Vagina (tissue), 2 donors: Measurements from ENCODE around the gene TSPAN5. TPM values are rescaled to one million over a fixed set of nuclear protein-coding genes. Genes with fewer than 3 reads are reported as not detected.
"Not testable (repeated sequence)": the region's sequence is repeated elsewhere in the genome, so short reads cannot be mapped to it uniquely, and the experiment has no call there.

Experiments used
- DNase-seq, 2 donors: peaks; one replicate each; pipeline ENCODE4 v3.0.0-alpha.2; 2017; ENCODE audit errors: extremely low spot score in 2 of 2
- H3K27ac ChIP-seq: fragments of 200-600 bp; sonication (generic); one replicate; pipeline ENCODE4 v1.5.1; 2019
- H3K27me3 ChIP-seq: fragments of 200-600 bp; sonication (generic); one replicate; pipeline ENCODE4 v1.5.1; 2019
- H3K36me3 ChIP-seq, 2 donors: fragments of 200-600 bp; sonication (generic); one replicate each; pipeline ENCODE4 v1.5.1; 2017 to 2019
- H3K4me1 ChIP-seq: fragments of 200-600 bp; sonication (generic); one replicate; pipeline ENCODE4 v1.5.1; 2019
- H3K4me3 ChIP-seq, 2 donors: fragments of 200-600 bp; sonication (generic); 1 replicate in 1 of 2; 2 replicates in 1 of 2; pipeline ENCODE4 v1.5.1; 2016 to 2019
- H3K9me3 ChIP-seq: fragments of 200-600 bp; sonication (generic); one replicate; pipeline ENCODE4 v1.5.1; 2019
- POLR2A ChIP-seq, 2 donors: fragments of 450-650 bp; IDR thresholded peaks; one replicate each; pipeline ENCODE4 v1.6.1; 2017; ENCODE audit warnings: antibody characterized with exemption in 2 of 2, mild to moderate bottlenecking in 2 of 2, moderate library complexity in 2 of 2
- POLR2AphosphoS5 ChIP-seq, 2 donors: sonication (generic); formaldehyde crosslinking; IDR thresholded peaks; one replicate each; pipeline ENCODE4 v1.9.0; 2017; ENCODE audit warnings: antibody characterized with exemption in 2 of 2, mild to moderate bottlenecking in 2 of 2, low read depth in 1 of 2; ENCODE audit not compliant: insufficient read depth in 1 of 2
- intact Hi-C: fragments of 100-400 bp; cut with DNase I; formaldehyde crosslinking; loops from one replicate; pipeline ENCODE4 v1.15.1; 2023
- total RNA-seq: library from RNA; depleted of rRNA; stranded (reverse); fragments of >200 nt; gene quantifications from one replicate; pipeline ENCODE4 v1.2.3, GENCODE V29; 2016
- TF ChIP-seq, protein P1 (sequence below), 3 experiments: fragments of 450-650 bp in 2 of 3; fragments of 200-600 bp in 1 of 3; sonication (generic) in 1 of 3; IDR thresholded peaks; one replicate each; pipeline ENCODE4 v1.5.1; 2017 to 2019; ENCODE audit warnings: antibody characterized with exemption in 3 of 3, mild to moderate bottlenecking in 2 of 3, moderate library complexity in 2 of 3

Gene TSPAN5
- total RNA-seq, 1 donor from 2014 or later, result 15.5 TPM

GRCh38 chr4:98467627-98468072 is 190.8 kb downstream of the TSPAN5 start:
- Histone ChIP-seq H3K9me3 (no peaks in the 10 kb centered on the region), H3K4me3 (peak overlapping the region; percentile 28 to 35), H3K4me1 (peaks cover 13% of the 10 kb centered on the region), H3K27me3 (no peaks in the 10 kb centered on the region), H3K36me3 (peaks cover 0 to 5% of the 10 kb centered on the region in 2 donors), H3K27ac (no peak overlapping the region)
- intact Hi-C loops, result no loop called here
- DNase-seq, result peak in 1 of 2 donors; percentile 91
- TF ChIP-seq, protein P1, sequence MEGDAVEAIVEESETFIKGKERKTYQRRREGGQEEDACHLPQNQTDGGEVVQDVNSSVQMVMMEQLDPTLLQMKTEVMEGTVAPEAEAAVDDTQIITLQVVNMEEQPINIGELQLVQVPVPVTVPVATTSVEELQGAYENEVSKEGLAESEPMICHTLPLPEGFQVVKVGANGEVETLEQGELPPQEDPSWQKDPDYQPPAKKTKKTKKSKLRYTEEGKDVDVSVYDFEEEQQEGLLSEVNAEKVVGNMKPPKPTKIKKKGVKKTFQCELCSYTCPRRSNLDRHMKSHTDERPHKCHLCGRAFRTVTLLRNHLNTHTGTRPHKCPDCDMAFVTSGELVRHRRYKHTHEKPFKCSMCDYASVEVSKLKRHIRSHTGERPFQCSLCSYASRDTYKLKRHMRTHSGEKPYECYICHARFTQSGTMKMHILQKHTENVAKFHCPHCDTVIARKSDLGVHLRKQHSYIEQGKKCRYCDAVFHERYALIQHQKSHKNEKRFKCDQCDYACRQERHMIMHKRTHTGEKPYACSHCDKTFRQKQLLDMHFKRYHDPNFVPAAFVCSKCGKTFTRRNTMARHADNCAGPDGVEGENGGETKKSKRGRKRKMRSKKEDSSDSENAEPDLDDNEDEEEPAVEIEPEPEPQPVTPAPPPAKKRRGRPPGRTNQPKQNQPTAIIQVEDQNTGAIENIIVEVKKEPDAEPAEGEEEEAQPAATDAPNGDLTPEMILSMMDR (IDR thresholded peaks at IDR 0.05), result peak; percentile 73 to 86 (median 74)
- peak in 1 of 2 donors; percentile 48 for TF ChIP-seq POLR2AphosphoS5 (IDR thresholded peaks at IDR 0.05; ENCODE audit: insufficient read depth in 1 of 2, low read depth in 1 of 2)
- no peak for TF ChIP-seq POLR2A (IDR thresholded peaks at IDR 0.05)

- no peak overlapping the region for H3K4me3 ChIP-seq
- intact Hi-C loops, result no loop called here
- H3K27ac ChIP-seq, result no peak overlapping the region
- no peak for TF ChIP-seq POLR2AphosphoS5 (IDR thresholded peaks at IDR 0.05; ENCODE audit: insufficient read depth in 1 of 2, low read depth in 1 of 2)
- TF ChIP-seq POLR2A (IDR thresholded peaks at IDR 0.05), result no peak
- TF ChIP-seq, protein P1 (IDR thresholded peaks at IDR 0.05), result no peak
- DNase-seq, result no peak
- H3K9me3 ChIP-seq, result no peaks in the 10 kb centered on the region
- H3K36me3 ChIP-seq, result peaks cover 0 to 2% of the 10 kb centered on the region in 2 donors
- H3K27me3 ChIP-seq, result no peaks in the 10 kb centered on the region
- peaks cover 13% of the 10 kb centered on the region for H3K4me1 ChIP-seq
Observed at GRCh38 chr4:98466868-98467599, 191.4 kb downstream of the TSPAN5 start.

- Histone ChIP-seq H3K4me1 (no peaks in the 10 kb centered on the region), H3K36me3 (no peaks in the 10 kb centered on the region), H3K27ac (no peak overlapping the region), H3K9me3 (no peaks in the 10 kb centered on the region), H3K4me3 (no peak overlapping the region), H3K27me3 (no peaks in the 10 kb centered on the region)
- intact Hi-C loops, result no loop called here
- DNase-seq, result no peak
- TF ChIP-seq, protein P1 (IDR thresholded peaks at IDR 0.05), result no peak
- TF ChIP-seq POLR2AphosphoS5 (IDR thresholded peaks at IDR 0.05; ENCODE audit: insufficient read depth in 1 of 2, low read depth in 1 of 2) (no peak), POLR2A (IDR thresholded peaks at IDR 0.05) (no peak)
Observed at GRCh38 chr4:98462487-98462886, 195.9 kb downstream of the TSPAN5 start.

- DNase-seq, H3K27ac ChIP-seq, H3K36me3 ChIP-seq, H3K9me3 ChIP-seq, H3K27me3 ChIP-seq, intact Hi-C loops, H3K4me3 ChIP-seq, H3K4me1 ChIP-seq: not testable (repeated sequence)
Observed at GRCh38 chr4:98461121-98461865, 197.1 kb downstream of the TSPAN5 start.

DNA sequence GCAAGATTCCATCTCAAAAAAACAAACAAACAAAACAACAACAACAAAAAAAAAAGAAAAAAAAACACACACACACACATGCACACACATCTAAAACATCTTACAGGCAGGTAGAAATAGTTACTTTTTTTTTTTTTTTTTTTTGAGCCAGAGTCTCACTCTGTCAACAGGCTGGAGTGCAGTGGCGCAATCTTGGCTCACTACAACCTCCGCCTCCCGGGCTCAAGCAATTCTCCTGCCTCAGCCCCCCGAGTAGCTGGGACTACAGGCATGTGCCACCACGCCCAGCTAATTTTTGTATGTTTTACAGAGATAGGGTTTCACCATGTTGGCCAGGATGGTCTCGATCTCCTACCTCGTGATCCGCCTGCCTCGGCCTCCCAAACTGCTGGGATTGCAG is 201.0 kb downstream of the TSPAN5 start:
- H3K4me3 ChIP-seq, H3K27ac ChIP-seq, H3K27me3 ChIP-seq, H3K4me1 ChIP-seq, H3K36me3 ChIP-seq, intact Hi-C loops, DNase-seq, H3K9me3 ChIP-seq: not testable (repeated sequence)

GRCh38 chr4:98452091-98452490 is 206.3 kb downstream of the TSPAN5 start:
- Histone ChIP-seq H3K27me3 (no peaks in the 10 kb centered on the region), H3K4me3 (no peak overlapping the region), H3K27ac (no peak overlapping the region), H3K9me3 (no peaks in the 10 kb centered on the region), H3K4me1 (no peaks in the 10 kb centered on the region), H3K36me3 (no peaks in the 10 kb centered on the region)
- DNase-seq, result no peak
- TF ChIP-seq, protein P1 (IDR thresholded peaks at IDR 0.05), result no peak
- TF ChIP-seq POLR2AphosphoS5 (IDR thresholded peaks at IDR 0.05; ENCODE audit: insufficient read depth in 1 of 2, low read depth in 1 of 2) (no peak), POLR2A (IDR thresholded peaks at IDR 0.05) (no peak)
- intact Hi-C loops, result no loop called here
